ENCODE measurements around the gene EZR.

EZR gene

DNA sequence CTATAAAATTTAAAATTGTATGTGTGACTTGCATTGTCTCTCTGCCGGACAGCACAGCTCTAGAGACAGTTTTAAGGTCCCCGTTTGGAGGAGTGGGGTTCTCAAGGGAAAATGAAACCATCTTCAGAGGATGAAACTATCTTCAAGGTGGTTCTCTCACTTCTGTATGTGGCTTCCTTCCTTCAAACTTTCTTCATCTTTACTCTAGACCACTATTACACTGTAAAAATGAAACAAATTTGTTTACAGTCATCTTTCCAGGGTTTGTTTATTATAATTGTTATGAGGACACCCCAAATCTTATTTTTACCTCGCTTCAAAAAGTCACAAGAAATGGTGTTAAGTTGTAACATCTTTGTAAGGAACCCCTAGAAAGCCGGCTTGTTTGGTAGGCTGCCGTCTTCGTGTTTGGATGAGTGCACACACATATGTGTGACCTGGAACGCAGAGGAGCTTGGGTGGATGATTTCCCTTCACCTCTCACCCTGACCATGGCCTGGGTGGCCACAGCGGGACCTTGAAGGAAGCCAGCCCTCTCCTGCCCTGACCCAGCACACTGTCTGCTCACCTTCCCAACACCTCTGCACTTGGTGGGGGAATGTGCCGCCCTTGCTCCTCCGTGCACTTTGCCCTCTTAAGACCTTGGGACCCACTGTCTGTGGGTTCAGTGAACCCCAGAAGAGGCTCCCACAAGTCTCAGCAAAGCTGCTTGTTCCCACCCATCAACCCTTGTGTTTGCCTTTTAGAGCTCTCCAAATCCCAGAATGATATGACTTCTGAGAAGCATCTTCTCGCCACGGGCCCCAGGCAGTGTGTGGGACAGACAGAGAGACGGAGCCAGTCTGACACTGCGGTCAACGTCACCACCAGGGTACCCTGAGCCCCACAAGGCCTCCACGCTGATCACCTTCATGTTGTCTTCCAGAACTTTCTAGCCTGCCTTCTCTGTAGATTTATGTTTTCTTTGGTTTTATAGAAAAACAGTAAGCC, 101.5 kb downstream of the EZR start:
- TF ChIP-seq POLR2AphosphoS5 (IDR thresholded peaks at IDR 0.05; ENCODE audit: low read depth, low read length) (no peak), SIN3A (IDR thresholded peaks at IDR 0.05; ENCODE audit: borderline replicate concordance, insufficient read depth, low read length) (no peak), TAF1 (IDR thresholded peaks at IDR 0.05; ENCODE audit: borderline replicate concordance, insufficient read depth, low read length) (no peak), FOXP2 (optimal IDR thresholded peaks at IDR 0.05; ENCODE audit: borderline replicate concordance, extremely low read depth, extremely low read length, insufficient read depth) (no peak)
- TF ChIP-seq, protein P1, sequence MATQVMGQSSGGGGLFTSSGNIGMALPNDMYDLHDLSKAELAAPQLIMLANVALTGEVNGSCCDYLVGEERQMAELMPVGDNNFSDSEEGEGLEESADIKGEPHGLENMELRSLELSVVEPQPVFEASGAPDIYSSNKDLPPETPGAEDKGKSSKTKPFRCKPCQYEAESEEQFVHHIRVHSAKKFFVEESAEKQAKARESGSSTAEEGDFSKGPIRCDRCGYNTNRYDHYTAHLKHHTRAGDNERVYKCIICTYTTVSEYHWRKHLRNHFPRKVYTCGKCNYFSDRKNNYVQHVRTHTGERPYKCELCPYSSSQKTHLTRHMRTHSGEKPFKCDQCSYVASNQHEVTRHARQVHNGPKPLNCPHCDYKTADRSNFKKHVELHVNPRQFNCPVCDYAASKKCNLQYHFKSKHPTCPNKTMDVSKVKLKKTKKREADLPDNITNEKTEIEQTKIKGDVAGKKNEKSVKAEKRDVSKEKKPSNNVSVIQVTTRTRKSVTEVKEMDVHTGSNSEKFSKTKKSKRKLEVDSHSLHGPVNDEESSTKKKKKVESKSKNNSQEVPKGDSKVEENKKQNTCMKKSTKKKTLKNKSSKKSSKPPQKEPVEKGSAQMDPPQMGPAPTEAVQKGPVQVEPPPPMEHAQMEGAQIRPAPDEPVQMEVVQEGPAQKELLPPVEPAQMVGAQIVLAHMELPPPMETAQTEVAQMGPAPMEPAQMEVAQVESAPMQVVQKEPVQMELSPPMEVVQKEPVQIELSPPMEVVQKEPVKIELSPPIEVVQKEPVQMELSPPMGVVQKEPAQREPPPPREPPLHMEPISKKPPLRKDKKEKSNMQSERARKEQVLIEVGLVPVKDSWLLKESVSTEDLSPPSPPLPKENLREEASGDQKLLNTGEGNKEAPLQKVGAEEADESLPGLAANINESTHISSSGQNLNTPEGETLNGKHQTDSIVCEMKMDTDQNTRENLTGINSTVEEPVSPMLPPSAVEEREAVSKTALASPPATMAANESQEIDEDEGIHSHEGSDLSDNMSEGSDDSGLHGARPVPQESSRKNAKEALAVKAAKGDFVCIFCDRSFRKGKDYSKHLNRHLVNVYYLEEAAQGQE (IDR thresholded peaks at IDR 0.05; ENCODE audit: insufficient read depth in 1 of 2, low read depth in 2 of 2, low read length in 2 of 2) = no peak
